ENCODE data around the gene PSRC1. TPM values are rescaled to one million over a fixed set of nuclear protein-coding genes. Genes with fewer than 3 reads are reported as not detected.

Gene PSRC1
- polyA plus RNA-seq, 1 of the 3 experiments (the other 2 are of a cell fraction): 19.4 TPM

DNA sequence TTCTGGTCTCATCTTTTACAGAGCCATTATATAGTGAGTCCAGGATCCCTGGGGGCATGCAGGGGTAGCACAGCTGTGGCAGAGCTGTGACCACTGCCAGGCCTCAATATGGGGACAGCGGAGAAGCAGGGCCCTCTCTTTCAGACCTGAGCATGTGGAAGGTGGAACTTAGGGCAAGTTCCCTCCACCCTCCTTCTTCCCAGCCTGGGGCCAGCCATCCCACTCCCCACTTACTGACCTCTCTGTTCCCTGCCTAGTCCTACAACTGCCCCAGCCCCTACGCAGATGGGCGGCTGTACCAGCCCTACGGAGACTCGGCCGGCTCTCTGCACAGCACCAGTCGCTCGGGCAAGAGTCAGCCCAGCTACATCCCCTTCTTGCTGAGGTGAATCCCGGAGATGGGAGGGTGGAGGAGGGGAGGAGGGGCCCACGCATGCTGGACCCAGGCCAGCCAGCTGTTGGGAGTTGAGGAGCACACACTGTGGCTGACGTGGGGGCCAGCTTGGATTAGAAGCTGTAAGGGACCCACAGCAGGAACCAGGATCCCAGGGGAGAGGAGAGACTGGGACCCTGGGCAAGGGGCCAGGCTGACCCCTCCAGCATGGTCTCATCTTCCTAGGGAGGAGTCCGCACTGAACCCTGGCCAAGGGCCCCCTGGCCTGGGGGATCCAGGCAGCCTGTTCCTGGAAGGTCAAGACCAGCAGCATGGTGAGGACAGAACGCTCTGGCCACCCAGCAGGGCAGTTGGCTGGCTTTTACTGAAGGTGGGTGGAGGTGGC lies 10.7 kb downstream of the PSRC1 start:
- CTCF ChIA-PET: interaction anchor here (1.9 kb wide), 1 partner anchor 127 kb away, joined by 6 read pairs; no protein-coding TSS in a partner anchor

More for the DNA sequence above, 10.7 kb downstream of the PSRC1 start:
- H3F3A ChIP-seq (replicated peaks; ENCODE audit: insufficient read depth): peaks cover 8% of the 10 kb centered on the region
- peaks cover 15 to 19% of the 10 kb centered on the region in 2 experiments for H3K4me1 ChIP-seq (ENCODE audit: control insufficient read depth in 1 of 2, insufficient read depth in 2 of 2, low read depth in 1 of 2, low read length in 1 of 2)
- no peaks in the 10 kb centered on the region for H3K9me2 ChIP-seq
- no peaks in the 10 kb centered on the region for H3K9me3 ChIP-seq
- no peak overlapping the region for H3K9ac ChIP-seq
- H2AFZ ChIP-seq (ENCODE audit: low read depth): no peak overlapping the region
- no peaks in the 10 kb centered on the region for H3K79me2 ChIP-seq (ENCODE audit: insufficient read depth)
- POLR2A ChIA-PET: no interaction called here
- H3K36me3 ChIP-seq (replicated peaks in 1 of 2; ENCODE audit: control insufficient read depth in 1 of 2, insufficient read depth in 2 of 2, low read length in 1 of 2): no peaks in the 10 kb centered on the region
- no peak overlapping the region for H3K27ac ChIP-seq (ENCODE audit: low read depth in 2 of 2, low read length in 1 of 2)
- 94% methylated on average over 9 of the region's 13 CpGs for WGBS (ENCODE audit: low lambda C conversion rate)
- no peak for DNase-seq
- TF ChIP-seq, protein P1, sequence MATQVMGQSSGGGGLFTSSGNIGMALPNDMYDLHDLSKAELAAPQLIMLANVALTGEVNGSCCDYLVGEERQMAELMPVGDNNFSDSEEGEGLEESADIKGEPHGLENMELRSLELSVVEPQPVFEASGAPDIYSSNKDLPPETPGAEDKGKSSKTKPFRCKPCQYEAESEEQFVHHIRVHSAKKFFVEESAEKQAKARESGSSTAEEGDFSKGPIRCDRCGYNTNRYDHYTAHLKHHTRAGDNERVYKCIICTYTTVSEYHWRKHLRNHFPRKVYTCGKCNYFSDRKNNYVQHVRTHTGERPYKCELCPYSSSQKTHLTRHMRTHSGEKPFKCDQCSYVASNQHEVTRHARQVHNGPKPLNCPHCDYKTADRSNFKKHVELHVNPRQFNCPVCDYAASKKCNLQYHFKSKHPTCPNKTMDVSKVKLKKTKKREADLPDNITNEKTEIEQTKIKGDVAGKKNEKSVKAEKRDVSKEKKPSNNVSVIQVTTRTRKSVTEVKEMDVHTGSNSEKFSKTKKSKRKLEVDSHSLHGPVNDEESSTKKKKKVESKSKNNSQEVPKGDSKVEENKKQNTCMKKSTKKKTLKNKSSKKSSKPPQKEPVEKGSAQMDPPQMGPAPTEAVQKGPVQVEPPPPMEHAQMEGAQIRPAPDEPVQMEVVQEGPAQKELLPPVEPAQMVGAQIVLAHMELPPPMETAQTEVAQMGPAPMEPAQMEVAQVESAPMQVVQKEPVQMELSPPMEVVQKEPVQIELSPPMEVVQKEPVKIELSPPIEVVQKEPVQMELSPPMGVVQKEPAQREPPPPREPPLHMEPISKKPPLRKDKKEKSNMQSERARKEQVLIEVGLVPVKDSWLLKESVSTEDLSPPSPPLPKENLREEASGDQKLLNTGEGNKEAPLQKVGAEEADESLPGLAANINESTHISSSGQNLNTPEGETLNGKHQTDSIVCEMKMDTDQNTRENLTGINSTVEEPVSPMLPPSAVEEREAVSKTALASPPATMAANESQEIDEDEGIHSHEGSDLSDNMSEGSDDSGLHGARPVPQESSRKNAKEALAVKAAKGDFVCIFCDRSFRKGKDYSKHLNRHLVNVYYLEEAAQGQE (IDR thresholded peaks at IDR 0.05; ENCODE audit: low read depth, low read length): no peak
- TF ChIP-seq GABPA (IDR thresholded peaks at IDR 0.05; ENCODE audit: low read depth) (no peak), NFIC (IDR thresholded peaks at IDR 0.05; ENCODE audit: borderline replicate concordance) (no peak), FOXM1 (IDR thresholded peaks at IDR 0.05; ENCODE audit: low read depth) (no peak), EZH2phosphoT487 (IDR thresholded peaks at IDR 0.05; ENCODE audit: borderline replicate concordance, low read depth) (no peak), TAF1 (IDR thresholded peaks at IDR 0.05; ENCODE audit: borderline replicate concordance, low read depth, low read length) (no peak), TCF12 (IDR thresholded peaks at IDR 0.05) (no peak), RCOR1 (IDR thresholded peaks at IDR 0.05; ENCODE audit: low read length) (no peak), JUND (IDR thresholded peaks at IDR 0.05) (no peak), NRF1 (IDR thresholded peaks at IDR 0.05; ENCODE audit: low read depth, low read length) (no peak), FOSL2 (IDR thresholded peaks at IDR 0.05; ENCODE audit: borderline replicate concordance, low read depth) (no peak)
- TF ChIP-seq, protein P2, sequence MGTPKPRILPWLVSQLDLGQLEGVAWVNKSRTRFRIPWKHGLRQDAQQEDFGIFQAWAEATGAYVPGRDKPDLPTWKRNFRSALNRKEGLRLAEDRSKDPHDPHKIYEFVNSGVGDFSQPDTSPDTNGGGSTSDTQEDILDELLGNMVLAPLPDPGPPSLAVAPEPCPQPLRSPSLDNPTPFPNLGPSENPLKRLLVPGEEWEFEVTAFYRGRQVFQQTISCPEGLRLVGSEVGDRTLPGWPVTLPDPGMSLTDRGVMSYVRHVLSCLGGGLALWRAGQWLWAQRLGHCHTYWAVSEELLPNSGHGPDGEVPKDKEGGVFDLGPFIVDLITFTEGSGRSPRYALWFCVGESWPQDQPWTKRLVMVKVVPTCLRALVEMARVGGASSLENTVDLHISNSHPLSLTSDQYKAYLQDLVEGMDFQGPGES (IDR thresholded peaks at IDR 0.05; ENCODE audit: low read depth, low read length): no peak
- TF ChIP-seq, protein P3, sequence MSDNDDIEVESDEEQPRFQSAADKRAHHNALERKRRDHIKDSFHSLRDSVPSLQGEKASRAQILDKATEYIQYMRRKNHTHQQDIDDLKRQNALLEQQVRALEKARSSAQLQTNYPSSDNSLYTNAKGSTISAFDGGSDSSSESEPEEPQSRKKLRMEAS (IDR thresholded peaks at IDR 0.05; ENCODE audit: low read depth): no peak
- TF ChIP-seq, protein P4, sequence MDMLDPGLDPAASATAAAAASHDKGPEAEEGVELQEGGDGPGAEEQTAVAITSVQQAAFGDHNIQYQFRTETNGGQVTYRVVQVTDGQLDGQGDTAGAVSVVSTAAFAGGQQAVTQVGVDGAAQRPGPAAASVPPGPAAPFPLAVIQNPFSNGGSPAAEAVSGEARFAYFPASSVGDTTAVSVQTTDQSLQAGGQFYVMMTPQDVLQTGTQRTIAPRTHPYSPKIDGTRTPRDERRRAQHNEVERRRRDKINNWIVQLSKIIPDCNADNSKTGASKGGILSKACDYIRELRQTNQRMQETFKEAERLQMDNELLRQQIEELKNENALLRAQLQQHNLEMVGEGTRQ (IDR thresholded peaks at IDR 0.05; ENCODE audit: borderline replicate concordance, low read depth, low read length): no peak
- TF ChIP-seq, protein P5, sequence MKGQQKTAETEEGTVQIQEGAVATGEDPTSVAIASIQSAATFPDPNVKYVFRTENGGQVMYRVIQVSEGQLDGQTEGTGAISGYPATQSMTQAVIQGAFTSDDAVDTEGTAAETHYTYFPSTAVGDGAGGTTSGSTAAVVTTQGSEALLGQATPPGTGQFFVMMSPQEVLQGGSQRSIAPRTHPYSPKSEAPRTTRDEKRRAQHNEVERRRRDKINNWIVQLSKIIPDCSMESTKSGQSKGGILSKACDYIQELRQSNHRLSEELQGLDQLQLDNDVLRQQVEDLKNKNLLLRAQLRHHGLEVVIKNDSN (IDR thresholded peaks at IDR 0.05; ENCODE audit: borderline replicate concordance, low read depth): no peak
- TF ChIP-seq, protein P6, sequence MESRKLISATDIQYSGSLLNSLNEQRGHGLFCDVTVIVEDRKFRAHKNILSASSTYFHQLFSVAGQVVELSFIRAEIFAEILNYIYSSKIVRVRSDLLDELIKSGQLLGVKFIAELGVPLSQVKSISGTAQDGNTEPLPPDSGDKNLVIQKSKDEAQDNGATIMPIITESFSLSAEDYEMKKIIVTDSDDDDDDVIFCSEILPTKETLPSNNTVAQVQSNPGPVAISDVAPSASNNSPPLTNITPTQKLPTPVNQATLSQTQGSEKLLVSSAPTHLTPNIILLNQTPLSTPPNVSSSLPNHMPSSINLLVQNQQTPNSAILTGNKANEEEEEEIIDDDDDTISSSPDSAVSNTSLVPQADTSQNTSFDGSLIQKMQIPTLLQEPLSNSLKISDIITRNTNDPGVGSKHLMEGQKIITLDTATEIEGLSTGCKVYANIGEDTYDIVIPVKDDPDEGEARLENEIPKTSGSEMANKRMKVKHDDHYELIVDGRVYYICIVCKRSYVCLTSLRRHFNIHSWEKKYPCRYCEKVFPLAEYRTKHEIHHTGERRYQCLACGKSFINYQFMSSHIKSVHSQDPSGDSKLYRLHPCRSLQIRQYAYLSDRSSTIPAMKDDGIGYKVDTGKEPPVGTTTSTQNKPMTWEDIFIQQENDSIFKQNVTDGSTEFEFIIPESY (IDR thresholded peaks at IDR 0.05; ENCODE audit: borderline replicate concordance, low read depth): no peak
- TF ChIP-seq, protein P7, sequence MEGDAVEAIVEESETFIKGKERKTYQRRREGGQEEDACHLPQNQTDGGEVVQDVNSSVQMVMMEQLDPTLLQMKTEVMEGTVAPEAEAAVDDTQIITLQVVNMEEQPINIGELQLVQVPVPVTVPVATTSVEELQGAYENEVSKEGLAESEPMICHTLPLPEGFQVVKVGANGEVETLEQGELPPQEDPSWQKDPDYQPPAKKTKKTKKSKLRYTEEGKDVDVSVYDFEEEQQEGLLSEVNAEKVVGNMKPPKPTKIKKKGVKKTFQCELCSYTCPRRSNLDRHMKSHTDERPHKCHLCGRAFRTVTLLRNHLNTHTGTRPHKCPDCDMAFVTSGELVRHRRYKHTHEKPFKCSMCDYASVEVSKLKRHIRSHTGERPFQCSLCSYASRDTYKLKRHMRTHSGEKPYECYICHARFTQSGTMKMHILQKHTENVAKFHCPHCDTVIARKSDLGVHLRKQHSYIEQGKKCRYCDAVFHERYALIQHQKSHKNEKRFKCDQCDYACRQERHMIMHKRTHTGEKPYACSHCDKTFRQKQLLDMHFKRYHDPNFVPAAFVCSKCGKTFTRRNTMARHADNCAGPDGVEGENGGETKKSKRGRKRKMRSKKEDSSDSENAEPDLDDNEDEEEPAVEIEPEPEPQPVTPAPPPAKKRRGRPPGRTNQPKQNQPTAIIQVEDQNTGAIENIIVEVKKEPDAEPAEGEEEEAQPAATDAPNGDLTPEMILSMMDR (IDR thresholded peaks at IDR 0.05): no peak
- H4K20me1 ChIP-seq (ENCODE audit: insufficient read depth): no peaks in the 10 kb centered on the region
- no peak overlapping the region for H3K4me3 ChIP-seq (ENCODE audit: low read depth in 2 of 2, low read length in 1 of 2)
- no peaks in the 10 kb centered on the region for H3K27me3 ChIP-seq (ENCODE audit: insufficient read depth)
- no peak overlapping the region for H3K4me2 ChIP-seq

All from SK-N-SH (cell line).